Activated naive CD4-positive, alpha-beta T cell treated with anti-CD3 and anti-CD28 coated beads, Interleukin-2, amount 50 U/mL, for 72 hours (primary cell): ENCODE data around the gene DFFB. TPM values are rescaled to one million over a fixed set of nuclear protein-coding genes. Genes with fewer than 3 reads are reported as not detected.

ENCODE experiments used
- ATAC-seq, 2 donors: fragments of 150-1000 bp; cut with Tn5 transposase; 2 replicates each; pipeline ENCODE4 v1.10.0; 2021; ENCODE audit warnings: mild to moderate bottlenecking in 2 of 2, moderate library complexity in 2 of 2
- DNase-seq, 2 donors: peaks; one replicate each; pipeline ENCODE4 v3.0.0; 2021 to 2022; ENCODE audit warnings: low spot score in 2 of 2
- H3K27ac Mint-ChIP-seq, 2 donors: one replicate each; pipeline ENCODE4 v1.8.0; 2022; ENCODE audit warnings: mild to moderate bottlenecking in 2 of 2, mixed read lengths in 2 of 2
- H3K36me3 Mint-ChIP-seq, 2 donors: one replicate each; pipeline ENCODE4 v1.8.0; 2022; ENCODE audit warnings: mixed read lengths in 2 of 2
- H3K9me3 Mint-ChIP-seq, 2 donors: one replicate each; pipeline ENCODE4 v1.8.0; 2022; ENCODE audit warnings: mixed read lengths in 2 of 2
- total RNA-seq, 2 donors: library from RNA; stranded (reverse); gene quantifications; one replicate each; pipeline ENCODE4 v1.2.3, GENCODE V29; 2022

Gene DFFB
- total RNA-seq, 2 donors from 2014 or later, result 12.0 TPM

- peaks cover 16 to 18% of the 10 kb centered on the region in 2 donors for H3K36me3 Mint-ChIP-seq
- ATAC-seq (no peak), DNase-seq (no peak)
Observed at GRCh38 chr1:3881193-3881480, 23.9 kb downstream of the DFFB start.

GRCh38 chr1:3883194-3883925 lies 26.1 kb downstream of the DFFB start:
- ATAC-seq, result no peak
- DNase-seq, result no peak
- H3K36me3 Mint-ChIP-seq, result peaks cover 16% of the 10 kb centered on the region in 2 donors
- no peaks in the 10 kb centered on the region for H3K9me3 Mint-ChIP-seq
- H3K27ac Mint-ChIP-seq, result peak overlapping the region in 1 of 2 donors; percentile 80

More at GRCh38 chr1:3881193-3881480, 23.9 kb downstream of the DFFB start:
- no peaks in the 10 kb centered on the region for H3K9me3 Mint-ChIP-seq
- H3K27ac Mint-ChIP-seq, result peak overlapping the region; percentile 32 to 79

GRCh38 chr1:3884966-3885365 lies 27.7 kb downstream of the DFFB start:
- no peak for ATAC-seq
- Mint-ChIP-seq H3K9me3 (no peaks in the 10 kb centered on the region), H3K27ac (peak overlapping the region in 1 of 2 donors; percentile 20), H3K36me3 (peaks cover 0 to 4% of the 10 kb centered on the region in 2 donors)
- DNase-seq, result no peak

DNA sequence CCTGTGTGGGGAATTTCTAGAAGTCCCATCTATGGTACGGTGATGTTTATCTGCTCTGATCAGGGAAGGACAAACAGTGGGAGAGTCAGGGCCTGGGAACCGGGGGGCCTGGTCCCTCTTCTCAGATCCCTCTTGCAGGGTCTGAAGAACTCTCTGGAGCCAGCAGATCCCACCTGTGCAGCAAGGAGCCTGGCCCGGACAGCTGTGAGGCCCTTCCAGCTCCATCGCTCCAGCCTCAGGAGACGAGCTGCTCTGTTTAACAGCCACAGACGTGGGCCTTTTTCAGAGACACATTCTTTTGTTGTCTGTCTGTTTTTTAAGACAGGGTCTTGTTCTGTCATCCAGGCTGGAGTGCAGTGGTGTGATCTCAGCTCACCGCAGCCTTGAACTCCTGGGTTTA lies 28.3 kb downstream of the DFFB start:
- peaks cover 0 to 6% of the 10 kb centered on the region in 2 donors for H3K36me3 Mint-ChIP-seq
- DNase-seq (no peak), ATAC-seq (no peak)
- H3K27ac Mint-ChIP-seq, result no peak overlapping the region
- no peaks in the 10 kb centered on the region for H3K9me3 Mint-ChIP-seq

DNA sequence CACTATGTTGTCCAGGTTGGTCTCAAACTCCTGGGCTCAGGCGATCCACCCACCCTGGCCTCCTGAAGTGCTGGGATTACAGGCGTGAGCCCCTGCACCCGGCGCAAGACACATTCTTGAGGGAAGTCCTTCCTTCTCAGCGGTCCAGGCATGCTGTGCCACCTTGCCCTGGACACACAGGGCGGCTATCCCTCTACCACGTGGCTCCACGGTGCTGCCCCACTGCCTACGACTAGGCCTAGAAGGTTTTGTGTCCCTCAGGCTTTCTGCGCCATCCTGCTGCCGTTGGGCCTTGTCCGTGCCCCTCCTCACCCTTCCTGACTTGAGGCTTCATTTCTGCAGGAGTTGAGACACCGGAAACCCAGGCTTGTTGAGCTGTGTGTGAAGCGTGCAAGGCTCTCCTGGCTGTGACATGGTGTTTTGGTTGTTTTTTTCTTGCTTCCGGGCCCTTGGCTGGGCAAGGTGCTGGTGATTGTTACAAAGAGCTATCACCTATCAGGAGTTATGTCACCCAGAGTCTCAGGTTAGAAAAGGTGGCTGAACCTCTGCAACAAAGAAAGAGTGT lies 28.9 kb downstream of the DFFB start:
- H3K9me3 Mint-ChIP-seq, result no peaks in the 10 kb centered on the region
- ATAC-seq (no peak), DNase-seq (no peak)
- H3K27ac Mint-ChIP-seq, result peak overlapping the region in 1 of 2 donors; percentile 68
- H3K36me3 Mint-ChIP-seq, result peaks cover 0 to 6% of the 10 kb centered on the region in 2 donors

- peaks cover 0 to 6% of the 10 kb centered on the region in 2 donors for H3K36me3 Mint-ChIP-seq
- no peaks in the 10 kb centered on the region for H3K9me3 Mint-ChIP-seq
- H3K27ac Mint-ChIP-seq, result peak overlapping the region in 1 of 2 donors; percentile 68
- no peak for ATAC-seq
- no peak for DNase-seq
Observed at GRCh38 chr1:3886691-3887090, 29.4 kb downstream of the DFFB start.

DNA sequence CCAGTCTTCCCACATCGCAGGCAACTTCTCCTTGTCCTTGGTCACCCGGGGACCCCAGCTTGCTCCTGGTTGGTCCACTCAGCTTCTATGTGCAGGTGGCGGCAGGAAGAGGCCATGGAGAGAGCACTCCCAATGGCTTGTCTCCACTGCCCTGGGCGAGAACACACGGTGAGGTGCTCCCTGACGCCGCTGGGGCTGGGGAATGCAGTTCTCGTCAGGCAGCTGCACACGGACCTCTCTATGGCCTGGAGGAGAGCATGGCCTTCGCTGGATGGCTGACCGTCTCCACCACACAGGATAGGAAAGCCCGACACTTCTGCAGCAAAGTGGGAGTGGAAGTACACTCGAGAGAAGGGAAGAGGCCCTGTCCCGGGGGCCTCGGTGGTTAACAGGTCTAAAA lies 31.0 kb downstream of the DFFB start:
- peaks cover 0 to 6% of the 10 kb centered on the region in 2 donors for H3K36me3 Mint-ChIP-seq
- ATAC-seq, result no peak
- H3K27ac Mint-ChIP-seq, result no peak overlapping the region
- DNase-seq, result no peak
- no peaks in the 10 kb centered on the region for H3K9me3 Mint-ChIP-seq

- no peak for DNase-seq
- Mint-ChIP-seq H3K27ac (peak overlapping the region in 1 of 2 donors; percentile 5), H3K36me3 (peaks cover 0 to 6% of the 10 kb centered on the region in 2 donors), H3K9me3 (no peaks in the 10 kb centered on the region)
- peak in 1 of 2 donors; percentile 30 for ATAC-seq
Observed at GRCh38 chr1:3889936-3890335, 32.7 kb downstream of the DFFB start.

DNA sequence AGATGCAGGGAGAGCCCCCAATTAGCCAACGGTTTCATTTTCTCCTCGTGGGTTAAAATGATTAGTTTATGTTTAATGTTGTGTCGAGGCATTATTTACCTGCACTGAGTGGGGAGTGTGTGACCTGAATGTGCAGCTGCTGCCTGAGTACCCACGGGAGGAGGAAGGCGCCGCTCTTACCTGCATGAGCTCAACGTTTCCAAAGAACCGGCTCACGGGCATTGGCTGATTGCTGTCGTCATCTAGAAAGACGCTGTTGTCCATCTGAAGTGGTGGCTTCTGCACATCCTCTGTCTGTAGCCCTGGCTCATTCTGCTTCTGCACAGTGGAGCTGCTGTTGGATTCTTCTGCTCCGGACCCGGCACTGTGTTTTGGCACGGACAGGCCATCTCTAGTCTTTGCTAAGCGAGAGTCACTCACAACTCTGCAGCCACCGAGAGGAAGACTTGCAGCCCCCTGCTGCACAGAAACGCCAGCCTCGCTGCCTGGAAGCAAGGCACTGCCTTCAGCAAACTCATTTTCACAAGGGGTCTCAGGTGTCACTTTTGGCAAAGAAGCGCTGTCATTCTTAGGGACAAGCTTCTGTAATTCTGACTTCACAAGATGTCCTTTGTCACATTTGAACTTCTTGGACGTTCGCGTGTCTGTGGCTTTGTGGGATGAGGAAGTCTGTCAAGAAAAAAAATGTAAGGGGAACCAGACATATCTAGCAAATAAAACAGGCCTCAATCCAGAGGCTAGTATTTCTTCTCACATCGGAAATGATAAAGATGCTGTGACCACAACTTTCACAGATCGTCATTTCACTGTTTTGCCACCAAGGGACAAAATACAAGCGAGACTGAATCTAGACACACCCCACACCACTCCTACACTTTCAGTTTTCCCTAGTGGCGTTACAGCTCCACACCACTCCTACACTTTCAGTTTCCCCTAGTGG lies 33.4 kb downstream of the DFFB start:
- ATAC-seq (peak; percentile 87 to 91), DNase-seq (no peak)
- H3K27ac Mint-ChIP-seq, result peak overlapping the region in 1 of 2 donors; percentile 5

GRCh38 chr1:3891329-3891865 lies 34.1 kb downstream of the DFFB start:
- DNase-seq (no peak), ATAC-seq (no peak)
- Mint-ChIP-seq H3K9me3 (no peaks in the 10 kb centered on the region), H3K27ac (no peak overlapping the region), H3K36me3 (peaks cover 6 to 9% of the 10 kb centered on the region in 2 donors)

More for the DNA sequence above, 33.4 kb downstream of the DFFB start:
- Mint-ChIP-seq H3K9me3 (no peaks in the 10 kb centered on the region), H3K36me3 (peaks cover 0 to 6% of the 10 kb centered on the region in 2 donors)

DNA sequence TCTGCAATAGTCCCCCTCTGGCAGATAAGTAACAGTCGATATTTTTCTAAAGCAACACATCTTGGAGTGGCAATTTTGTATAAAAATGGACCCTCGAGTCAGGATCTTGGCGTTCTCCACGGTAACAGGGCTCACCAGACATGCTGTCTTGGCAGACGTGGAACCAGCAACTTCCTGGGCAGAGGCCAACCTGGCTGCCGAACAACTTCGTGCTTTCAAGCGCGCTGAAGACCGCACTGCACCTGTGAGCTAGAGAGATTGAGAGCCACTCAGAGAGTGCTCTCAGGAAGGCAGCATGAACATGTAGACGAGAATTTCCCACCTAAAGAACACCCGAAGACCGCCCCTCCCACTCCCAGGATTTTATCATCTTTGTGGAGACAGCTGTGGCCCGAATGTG lies 35.5 kb downstream of the DFFB start:
- peaks cover 17 to 20% of the 10 kb centered on the region in 2 donors for H3K36me3 Mint-ChIP-seq
- no peak for ATAC-seq
- H3K27ac Mint-ChIP-seq, result peak overlapping the region in 1 of 2 donors; percentile 17
- peaks cover 4 to 5% of the 10 kb centered on the region in 2 donors for H3K9me3 Mint-ChIP-seq
- no peak for DNase-seq

DNA sequence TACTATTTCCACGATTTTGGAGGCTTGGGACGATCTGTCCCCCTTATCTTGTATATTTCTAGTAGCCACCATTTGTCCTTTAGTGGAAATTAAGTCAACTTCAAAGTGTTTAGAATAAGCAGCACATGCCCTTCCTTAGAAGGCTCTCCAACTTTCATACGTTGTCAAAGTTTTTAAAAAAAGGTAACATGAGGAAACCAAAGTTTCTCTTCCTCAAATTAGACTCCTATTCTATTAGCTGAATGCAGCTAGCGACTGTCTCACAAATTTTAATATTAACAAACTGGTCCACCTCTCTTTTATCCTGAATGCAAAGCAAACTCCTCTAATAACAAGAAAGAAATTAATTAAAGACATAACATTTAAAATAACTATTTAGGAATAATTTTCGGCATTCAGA lies 35.9 kb downstream of the DFFB start:
- Mint-ChIP-seq H3K36me3 (peaks cover 21 to 24% of the 10 kb centered on the region in 2 donors), H3K27ac (no peak overlapping the region), H3K9me3 (peaks cover 4 to 5% of the 10 kb centered on the region in 2 donors)
- DNase-seq (no peak), ATAC-seq (no peak)

GRCh38 chr1:3894626-3895278 lies 37.5 kb downstream of the DFFB start:
- DNase-seq, result no peak
- no peak for ATAC-seq
- Mint-ChIP-seq H3K36me3 (peaks cover 26 to 33% of the 10 kb centered on the region in 2 donors), H3K9me3 (peaks cover 4 to 5% of the 10 kb centered on the region in 2 donors), H3K27ac (no peak overlapping the region)

DNA sequence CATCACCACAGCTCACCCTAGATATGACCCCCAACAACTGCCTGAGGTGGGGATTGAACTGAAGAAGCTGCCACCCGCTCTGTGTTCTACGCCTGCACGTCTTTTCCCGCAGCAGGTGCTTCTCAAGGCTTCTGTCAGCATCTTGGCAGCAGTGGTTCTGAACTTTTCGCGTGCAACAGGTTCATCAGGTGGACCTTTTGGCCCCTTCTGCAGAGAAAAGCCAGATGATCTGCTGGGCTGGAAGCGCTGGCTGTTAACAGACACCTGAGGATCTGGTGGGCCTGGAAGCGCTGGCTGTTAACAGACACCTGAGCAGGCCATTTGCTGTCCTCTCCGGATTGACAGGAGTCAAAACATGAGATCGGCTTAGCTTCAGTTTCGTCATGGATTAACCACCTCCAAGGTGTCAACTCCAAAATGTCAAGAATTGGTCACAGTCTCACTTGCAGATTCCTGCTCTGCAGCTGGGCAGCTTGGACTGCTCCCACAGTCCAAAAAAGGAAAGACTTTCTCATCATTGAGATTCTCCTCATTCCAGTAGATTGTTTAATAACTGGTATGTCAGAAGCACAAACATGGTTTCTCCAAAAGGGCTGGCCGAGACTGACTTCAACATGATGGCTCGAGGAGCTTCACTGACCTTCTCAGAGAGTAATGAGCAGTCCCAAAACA lies 38.1 kb downstream of the DFFB start:
- ATAC-seq (no peak), DNase-seq (no peak)
- peaks cover 26 to 28% of the 10 kb centered on the region in 2 donors for H3K36me3 Mint-ChIP-seq
- no peak overlapping the region for H3K27ac Mint-ChIP-seq
- H3K9me3 Mint-ChIP-seq, result peaks cover 4 to 5% of the 10 kb centered on the region in 2 donors

- H3K9me3 Mint-ChIP-seq, result peaks cover 4 to 5% of the 10 kb centered on the region in 2 donors
- no peak for ATAC-seq
- no peak for DNase-seq
Observed at GRCh38 chr1:3895951-3896325, 38.7 kb downstream of the DFFB start.

More at GRCh38 chr1:3895951-3896325, 38.7 kb downstream of the DFFB start:
- no peak overlapping the region for H3K27ac Mint-ChIP-seq
- H3K36me3 Mint-ChIP-seq, result peaks cover 26 to 28% of the 10 kb centered on the region in 2 donors
